K562 (cell line): Measurements from ENCODE around the gene SFN. TPM values are rescaled to one million over a fixed set of nuclear protein-coding genes. Genes with fewer than 3 reads are reported as not detected.

Experiments
- ARID4B ChIP-seq: sonication (generic); formaldehyde crosslinking; IDR thresholded peaks from 2 replicates; pipeline ENCODE4 v1.8.0; 2022; ENCODE audit warnings: mild to moderate bottlenecking, missing genetic modification reagents
- CTBP1 ChIP-seq: fragments of 450-650 bp; IDR thresholded peaks from 2 replicates; pipeline ENCODE4 v1.6.1; 2016; ENCODE audit warnings: borderline replicate concordance
- E2F5 ChIP-seq: sonication (generic); formaldehyde crosslinking; IDR thresholded peaks from 2 replicates; pipeline ENCODE4 v1.8.0; 2022; ENCODE audit warnings: mild to moderate bottlenecking, missing genetic modification reagents
- GABPB1 ChIP-seq: sonication (generic); formaldehyde crosslinking; IDR thresholded peaks from 2 replicates; pipeline ENCODE4 v1.8.0; 2022; ENCODE audit warnings: mild to moderate bottlenecking, missing genetic modification reagents
- GATAD2A ChIP-seq: fragments of 450-650 bp; IDR thresholded peaks from 2 replicates; pipeline ENCODE4 v1.6.1; 2017
- ILF3 ChIP-seq: fragments of 450-650 bp; IDR thresholded peaks from 2 replicates; pipeline ENCODE4 v1.6.1; 2018; ENCODE audit warnings: antibody characterized with exemption, mild to moderate bottlenecking, moderate library complexity, borderline replicate concordance
- KDM5B ChIP-seq: fragments of 200-600 bp; sonication (generic); IDR thresholded peaks from 2 replicates; pipeline ENCODE4 v1.6.1; 2012; ENCODE audit warnings: low read depth, mild to moderate bottlenecking, moderate library complexity, low read length, control low read depth, inconsistent platforms; ENCODE audit not compliant: insufficient replicate concordance
- MAFK ChIP-seq: IDR thresholded peaks from 2 replicates; pipeline ENCODE4 v1.6.1; 2011; ENCODE audit warnings: low read length, improper control_type of control experiment
- MAZ ChIP-seq, 2 experiments: fragments of 450-650 bp in 1 of 2; sonication (generic) in 1 of 2; formaldehyde crosslinking; IDR thresholded peaks in 1 of 2; conservative IDR thresholded peaks in 1 of 2; 2 replicates each; pipeline versions ENCODE4 v1.4.0 to v1.5.0; 2020; ENCODE audit warnings: mild to moderate bottlenecking in 1 of 2, missing genetic modification reagents in 1 of 2
- NCOR1 ChIP-seq: fragments of 450-650 bp; IDR thresholded peaks from 2 replicates; pipeline ENCODE4 v1.6.1; 2016; ENCODE audit warnings: mild to moderate bottlenecking, moderate library complexity
- NFYB ChIP-seq: IDR thresholded peaks from 2 replicates; pipeline ENCODE4 v1.6.1; 2011; ENCODE audit warnings: mild to moderate bottlenecking, moderate library complexity; ENCODE audit not compliant: insufficient read length; ENCODE audit errors: extremely low read depth
- POLR2A ChIP-seq: fragments of 450-650 bp; conservative IDR thresholded peaks from 2 replicates; pipeline ENCODE4 v1.6.1; 2016
- ZBTB17 ChIP-seq: fragments of 450-650 bp; formaldehyde crosslinking; IDR thresholded peaks from 2 replicates; pipeline ENCODE4 v1.4.0; 2020; ENCODE audit warnings: mild to moderate bottlenecking
- ZEB2 ChIP-seq: fragments of 450-650 bp; IDR thresholded peaks from 2 replicates; pipeline ENCODE4 v1.6.1; 2016
- ZNF561 ChIP-seq: fragments of 450-650 bp; formaldehyde crosslinking; conservative IDR thresholded peaks from 2 replicates; pipeline ENCODE4 v1.4.0; 2020; ENCODE audit warnings: mild to moderate bottlenecking, moderate library complexity
- ZNF76 ChIP-seq: fragments of 250-450 bp; sonication (Bioruptor Pico); IDR thresholded peaks from 2 replicates; pipeline ENCODE4 v1.4.0; 2020; ENCODE audit warnings: mild to moderate bottlenecking, moderate library complexity, borderline replicate concordance
- polyA plus RNA-seq, 8 experiments: library from polyadenylated mRNA; depleted of rRNA in 4 of 8; stranded (reverse) in 5 of 8; unstranded in 3 of 8; fragments of >200 nt; fragmentation: Nextera tagmentation in 2 of 8; fragmentation: Illumina TruSeq in 1 of 8; extraction: Ambion mirVana in 2 of 8; extraction: Trizol in 1 of 8; gene quantifications; 2 replicates each; pipeline versions ENCODE4 v1.2.1 to v1.2.3, GENCODE V29; 2011 to 2014; ENCODE audit warnings: inconsistent platforms in 1 of 8, missing spikeins in 1 of 8
- total RNA-seq, 7 experiments: library from RNA; depleted of rRNA in 6 of 7; stranded (reverse); fragments of >200 nt in 6 of 7; fragmentation: Illumina TruSeq in 2 of 7; extraction: Trizol in 2 of 7; gene quantifications; 2 replicates each; pipeline versions ENCODE4 v1.2.1 to v1.2.3, GENCODE V29; 2011 to 2021; ENCODE audit warnings: low replicate concordance in 1 of 7
- TF ChIP-seq, protein P1 (sequence below): sonication (generic); formaldehyde crosslinking; IDR thresholded peaks from 2 replicates; pipeline ENCODE4 v1.8.0; 2022; ENCODE audit warnings: missing genetic modification reagents, mild to moderate bottlenecking, borderline replicate concordance
- TF ChIP-seq, protein P2 (sequence below): sonication (generic); formaldehyde crosslinking; IDR thresholded peaks from 2 replicates; pipeline ENCODE4 v1.9.0; 2022; ENCODE audit warnings: mild to moderate bottlenecking, missing genetic modification reagents

The SFN gene
- total and polyA plus RNA-seq, 9 of the 15 experiments (the other 6 are each of a cell fraction or from before 2014, with no cell fraction given): 0.10 to 3.8 (median 2.0) TPM

GRCh38 chr1:26889551-26890466 is 26.9 kb downstream of the SFN start, which contains the start of gene GPN2 (continued):
- TF ChIP-seq ARID4B (CRISPR knock-in tag) (peak; percentile 97), NFYB (no peak), GATAD2A (0 out of 2 replicates have a peak, but pooled peaks have one; percentile 59), GABPB1 (CRISPR knock-in tag) (peak; percentile 92), MAFK (peak; percentile 25; the same call in 1 of the 2 replicates), ZEB2 (0 out of 2 replicates have a peak, but pooled peaks have one; percentile 45), MAZ (CRISPR knock-in tag; conservative IDR thresholded peaks at IDR 0.05 in 1 of 2, IDR thresholded peaks at IDR 0.05 in 1 of 2) (peak; percentile 44 to 59; a peak in 2 of 4 replicates), ZNF76 (CRISPR knock-in tag) (no peak), NCOR1 (peak; percentile 41; the same call in 1 of the 2 replicates), ZNF561 (CRISPR knock-in tag) (no peak), ILF3 (no peak), POLR2A (peak; percentile 95), ZBTB17 (CRISPR knock-in tag) (peak; percentile 69), E2F5 (peak; percentile 87), KDM5B (peak; percentile 84), CTBP1 (peak; percentile 48)
- TF ChIP-seq, protein P1, sequence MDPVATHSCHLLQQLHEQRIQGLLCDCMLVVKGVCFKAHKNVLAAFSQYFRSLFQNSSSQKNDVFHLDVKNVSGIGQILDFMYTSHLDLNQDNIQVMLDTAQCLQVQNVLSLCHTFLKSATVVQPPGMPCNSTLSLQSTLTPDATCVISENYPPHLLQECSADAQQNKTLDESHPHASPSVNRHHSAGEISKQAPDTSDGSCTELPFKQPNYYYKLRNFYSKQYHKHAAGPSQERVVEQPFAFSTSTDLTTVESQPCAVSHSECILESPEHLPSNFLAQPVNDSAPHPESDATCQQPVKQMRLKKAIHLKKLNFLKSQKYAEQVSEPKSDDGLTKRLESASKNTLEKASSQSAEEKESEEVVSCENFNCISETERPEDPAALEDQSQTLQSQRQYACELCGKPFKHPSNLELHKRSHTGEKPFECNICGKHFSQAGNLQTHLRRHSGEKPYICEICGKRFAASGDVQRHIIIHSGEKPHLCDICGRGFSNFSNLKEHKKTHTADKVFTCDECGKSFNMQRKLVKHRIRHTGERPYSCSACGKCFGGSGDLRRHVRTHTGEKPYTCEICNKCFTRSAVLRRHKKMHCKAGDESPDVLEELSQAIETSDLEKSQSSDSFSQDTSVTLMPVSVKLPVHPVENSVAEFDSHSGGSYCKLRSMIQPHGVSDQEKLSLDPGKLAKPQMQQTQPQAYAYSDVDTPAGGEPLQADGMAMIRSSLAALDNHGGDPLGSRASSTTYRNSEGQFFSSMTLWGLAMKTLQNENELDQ (CRISPR knock-in tag): peak; percentile 66; the same call in 1 of the 2 replicates
- TF ChIP-seq, protein P2, sequence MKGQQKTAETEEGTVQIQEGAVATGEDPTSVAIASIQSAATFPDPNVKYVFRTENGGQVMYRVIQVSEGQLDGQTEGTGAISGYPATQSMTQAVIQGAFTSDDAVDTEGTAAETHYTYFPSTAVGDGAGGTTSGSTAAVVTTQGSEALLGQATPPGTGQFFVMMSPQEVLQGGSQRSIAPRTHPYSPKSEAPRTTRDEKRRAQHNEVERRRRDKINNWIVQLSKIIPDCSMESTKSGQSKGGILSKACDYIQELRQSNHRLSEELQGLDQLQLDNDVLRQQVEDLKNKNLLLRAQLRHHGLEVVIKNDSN (CRISPR knock-in tag): peak; percentile 35; the same call in 1 of the 2 replicates
